IMR-90 (cell line): ENCODE data around the gene NPSR1.

Source experiments
- CEBPB ChIP-seq: IDR thresholded peaks from 2 replicates; pipeline ENCODE4 v1.6.1; 2012; ENCODE audit warnings: low read depth, low read length, improper control_type of control experiment
- CHD1 ChIP-seq: IDR thresholded peaks from 2 replicates; pipeline ENCODE4 v1.6.1; 2012; ENCODE audit warnings: low read depth, low read length, improper control_type of control experiment
- MAZ ChIP-seq: IDR thresholded peaks from 2 replicates; pipeline ENCODE4 v1.6.1; 2012; ENCODE audit warnings: low read depth, mild to moderate bottlenecking, low read length, improper control_type of control experiment, moderate library complexity, borderline replicate concordance
- MXI1 ChIP-seq: IDR thresholded peaks from 2 replicates; pipeline ENCODE4 v1.6.1; 2012; ENCODE audit warnings: low read depth, mild to moderate bottlenecking, low read length, moderate library complexity, borderline replicate concordance
- NFE2L2 ChIP-seq: fragments of 150-350 bp; IDR thresholded peaks from 2 replicates; pipeline ENCODE4 v1.6.1; 2016; ENCODE audit warnings: low read depth, mild to moderate bottlenecking, low read length
- POLR2A ChIP-seq: IDR thresholded peaks from 2 replicates; pipeline ENCODE4 v1.6.1; 2012; ENCODE audit warnings: mild to moderate bottlenecking, low read depth, low read length
- RAD21 ChIP-seq: IDR thresholded peaks from 2 replicates; pipeline ENCODE4 v1.6.1; 2012; ENCODE audit warnings: low read length, improper control_type of control experiment
- RCOR1 ChIP-seq: IDR thresholded peaks from 2 replicates; pipeline ENCODE4 v1.6.1; 2012; ENCODE audit warnings: mild to moderate bottlenecking, low read length, improper control_type of control experiment; ENCODE audit not compliant: insufficient replicate concordance
- RFX5 ChIP-seq: IDR thresholded peaks from 2 replicates; pipeline ENCODE4 v1.8.0; 2012; ENCODE audit warnings: low read depth, mild to moderate bottlenecking, low read length, moderate library complexity
- TF ChIP-seq, protein P1 (sequence below): conservative IDR thresholded peaks from 2 replicates; pipeline ENCODE4 v1.5.1; 2012; ENCODE audit warnings: mild to moderate bottlenecking, low read depth, low read length, improper control_type of control experiment
- TF ChIP-seq, protein P2 (sequence below): fragments of 150-350 bp; IDR thresholded peaks from 2 replicates; pipeline ENCODE4 v1.6.1; 2017; ENCODE audit warnings: mild to moderate bottlenecking, antibody characterized with exemption, low read length, low read depth

DNA sequence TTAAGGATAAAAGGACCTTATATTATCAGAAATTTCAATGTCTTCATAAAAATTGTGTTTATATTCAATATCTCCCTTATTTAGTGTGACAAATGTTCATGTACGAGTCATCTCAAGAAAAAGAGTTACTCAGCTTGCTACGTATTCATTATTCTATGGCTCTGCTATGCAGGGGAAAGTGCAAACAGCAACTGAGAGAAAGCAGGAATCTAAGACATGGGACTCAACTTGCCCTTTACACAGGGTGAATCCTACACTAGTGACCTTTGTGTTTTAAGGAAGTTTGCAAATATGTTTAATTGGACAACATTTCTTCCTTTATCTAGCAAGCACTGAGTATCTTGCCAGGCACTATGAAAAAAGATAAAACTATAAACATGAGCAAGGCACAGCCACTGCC is 104.7 kb downstream of the NPSR1 start:
- no peak for TF ChIP-seq CEBPB
- TF ChIP-seq, protein P1, sequence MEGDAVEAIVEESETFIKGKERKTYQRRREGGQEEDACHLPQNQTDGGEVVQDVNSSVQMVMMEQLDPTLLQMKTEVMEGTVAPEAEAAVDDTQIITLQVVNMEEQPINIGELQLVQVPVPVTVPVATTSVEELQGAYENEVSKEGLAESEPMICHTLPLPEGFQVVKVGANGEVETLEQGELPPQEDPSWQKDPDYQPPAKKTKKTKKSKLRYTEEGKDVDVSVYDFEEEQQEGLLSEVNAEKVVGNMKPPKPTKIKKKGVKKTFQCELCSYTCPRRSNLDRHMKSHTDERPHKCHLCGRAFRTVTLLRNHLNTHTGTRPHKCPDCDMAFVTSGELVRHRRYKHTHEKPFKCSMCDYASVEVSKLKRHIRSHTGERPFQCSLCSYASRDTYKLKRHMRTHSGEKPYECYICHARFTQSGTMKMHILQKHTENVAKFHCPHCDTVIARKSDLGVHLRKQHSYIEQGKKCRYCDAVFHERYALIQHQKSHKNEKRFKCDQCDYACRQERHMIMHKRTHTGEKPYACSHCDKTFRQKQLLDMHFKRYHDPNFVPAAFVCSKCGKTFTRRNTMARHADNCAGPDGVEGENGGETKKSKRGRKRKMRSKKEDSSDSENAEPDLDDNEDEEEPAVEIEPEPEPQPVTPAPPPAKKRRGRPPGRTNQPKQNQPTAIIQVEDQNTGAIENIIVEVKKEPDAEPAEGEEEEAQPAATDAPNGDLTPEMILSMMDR: no peak
- no peak for TF ChIP-seq RCOR1
- no peak for TF ChIP-seq MAZ
- no peak for TF ChIP-seq CHD1
- no peak for TF ChIP-seq RFX5
- no peak for TF ChIP-seq RAD21
- no peak for TF ChIP-seq NFE2L2
- TF ChIP-seq POLR2A: no peak
- TF ChIP-seq, protein P2, sequence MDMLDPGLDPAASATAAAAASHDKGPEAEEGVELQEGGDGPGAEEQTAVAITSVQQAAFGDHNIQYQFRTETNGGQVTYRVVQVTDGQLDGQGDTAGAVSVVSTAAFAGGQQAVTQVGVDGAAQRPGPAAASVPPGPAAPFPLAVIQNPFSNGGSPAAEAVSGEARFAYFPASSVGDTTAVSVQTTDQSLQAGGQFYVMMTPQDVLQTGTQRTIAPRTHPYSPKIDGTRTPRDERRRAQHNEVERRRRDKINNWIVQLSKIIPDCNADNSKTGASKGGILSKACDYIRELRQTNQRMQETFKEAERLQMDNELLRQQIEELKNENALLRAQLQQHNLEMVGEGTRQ: no peak
- no peak for TF ChIP-seq MXI1
